ENCODE measurements around the gene MYBPC3. TPM values are rescaled to one million over a fixed set of nuclear protein-coding genes. Genes with fewer than 3 reads are reported as not detected.
A peak's percentile ranks its signal among the peaks of the same experiment; 100 is the strongest.

MYBPC3 gene
- total RNA-seq, 2 donors from 2014 or later = 0.42 TPM; not detected in 1

GRCh38 chr11:47379317-47379716 is 26.8 kb upstream of the MYBPC3 start:
- Histone ChIP-seq H3K27me3 (no peaks in the 10 kb centered on the region), H3K9me3 (no peaks in the 10 kb centered on the region), H3K9ac (ENCODE audit: low read depth in 2 of 2, low read length in 2 of 2) (no peak overlapping the region), H3K36me3 (no peaks in the 10 kb centered on the region), H3K27ac (no peak overlapping the region), H3K4me1 (no peaks in the 10 kb centered on the region), H3K4me3 (no peak overlapping the region)
- no peak for DNase-seq
- intact Hi-C loops (cut with DNase I) = loop anchor here (5.0 to 10.0 kb wide), 2 partner anchors 73 to 475 kb away; no protein-coding TSS in a partner anchor
- TF ChIP-seq CTCF (IDR thresholded peaks at IDR 0.05) = no peak

DNA sequence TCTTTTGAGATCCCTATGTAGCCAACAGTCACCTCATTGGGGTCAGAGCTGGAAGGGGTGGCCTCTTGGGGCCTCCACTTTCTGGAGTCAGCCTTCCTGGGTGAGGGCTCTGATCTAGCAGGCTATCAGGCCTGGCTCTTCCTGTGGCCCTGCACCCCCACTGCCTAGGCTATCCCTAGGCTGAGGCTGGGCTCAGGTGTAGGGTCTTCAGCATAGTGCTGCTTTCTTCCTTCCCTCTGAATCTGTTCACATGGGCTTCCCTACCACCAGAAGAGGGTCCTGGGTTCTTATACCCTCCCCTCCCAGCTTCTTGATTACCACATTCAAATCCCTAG is 26.3 kb upstream of the MYBPC3 start:
- peak overlapping the region in 1 of 2 donors; percentile 33 for H3K9ac ChIP-seq (ENCODE audit: low read depth in 2 of 2, low read length in 2 of 2)
- H3K27me3 ChIP-seq = no peaks in the 10 kb centered on the region
- no peaks in the 10 kb centered on the region for H3K4me1 ChIP-seq
- no peak for TF ChIP-seq CTCF (IDR thresholded peaks at IDR 0.05)
- H3K36me3 ChIP-seq = no peaks in the 10 kb centered on the region
- intact Hi-C loops (cut with DNase I) = loop anchor here (5.0 to 10.0 kb wide), 2 partner anchors 73 to 476 kb away; no protein-coding TSS in a partner anchor
- H3K27ac ChIP-seq = peak overlapping the region; percentile 37
- DNase-seq = no peak
- H3K4me3 ChIP-seq = no peak overlapping the region
- H3K9me3 ChIP-seq = no peaks in the 10 kb centered on the region

- H3K36me3 ChIP-seq = no peaks in the 10 kb centered on the region
- no peaks in the 10 kb centered on the region for H3K9me3 ChIP-seq
- no peaks in the 10 kb centered on the region for H3K27me3 ChIP-seq
- H3K4me3 ChIP-seq = peak within 1 kb of the TSS; percentile 30
- H3K4me1 ChIP-seq = no peaks in the 10 kb centered on the region
- DNase-seq = peak; percentile 49
- TF ChIP-seq CTCF (IDR thresholded peaks at IDR 0.05) = no peak
- H3K27ac ChIP-seq = peak within 1 kb of the TSS; percentile 55
- H3K9ac ChIP-seq (ENCODE audit: low read depth in 2 of 2, low read length in 2 of 2) = peak within 1 kb of the TSS; percentile 31 to 68
- intact Hi-C loops (cut with DNase I) = loop anchor here (5.0 to 10.0 kb wide), 2 partner anchors 74 to 477 kb away; no protein-coding TSS in a partner anchor
These were observed 25.7 kb upstream of the MYBPC3 start, which contains the start of gene SPI1 for GRCh38 chr11:47378010-47378835. Gene SPI1, minus strand, starts transcription at chr11:47378547. Its CDS starts 194 bp downstream, at chr11:47378353.

- no peak for DNase-seq
- Histone ChIP-seq H3K27ac (peak overlapping the region; percentile 55), H3K9me3 (no peaks in the 10 kb centered on the region), H3K27me3 (no peaks in the 10 kb centered on the region), H3K9ac (ENCODE audit: low read depth in 2 of 2, low read length in 2 of 2) (peak overlapping the region; percentile 31 to 68), H3K36me3 (no peaks in the 10 kb centered on the region), H3K4me1 (no peaks in the 10 kb centered on the region), H3K4me3 (peak overlapping the region; percentile 30)
- no peak for TF ChIP-seq CTCF (IDR thresholded peaks at IDR 0.05)
- intact Hi-C loops (cut with DNase I) = loop anchor here (5.0 to 10.0 kb wide), 2 partner anchors 75 to 477 kb away; no protein-coding TSS in a partner anchor
These were observed 25.1 kb upstream of the MYBPC3 start for GRCh38 chr11:47377571-47378009.

DNA sequence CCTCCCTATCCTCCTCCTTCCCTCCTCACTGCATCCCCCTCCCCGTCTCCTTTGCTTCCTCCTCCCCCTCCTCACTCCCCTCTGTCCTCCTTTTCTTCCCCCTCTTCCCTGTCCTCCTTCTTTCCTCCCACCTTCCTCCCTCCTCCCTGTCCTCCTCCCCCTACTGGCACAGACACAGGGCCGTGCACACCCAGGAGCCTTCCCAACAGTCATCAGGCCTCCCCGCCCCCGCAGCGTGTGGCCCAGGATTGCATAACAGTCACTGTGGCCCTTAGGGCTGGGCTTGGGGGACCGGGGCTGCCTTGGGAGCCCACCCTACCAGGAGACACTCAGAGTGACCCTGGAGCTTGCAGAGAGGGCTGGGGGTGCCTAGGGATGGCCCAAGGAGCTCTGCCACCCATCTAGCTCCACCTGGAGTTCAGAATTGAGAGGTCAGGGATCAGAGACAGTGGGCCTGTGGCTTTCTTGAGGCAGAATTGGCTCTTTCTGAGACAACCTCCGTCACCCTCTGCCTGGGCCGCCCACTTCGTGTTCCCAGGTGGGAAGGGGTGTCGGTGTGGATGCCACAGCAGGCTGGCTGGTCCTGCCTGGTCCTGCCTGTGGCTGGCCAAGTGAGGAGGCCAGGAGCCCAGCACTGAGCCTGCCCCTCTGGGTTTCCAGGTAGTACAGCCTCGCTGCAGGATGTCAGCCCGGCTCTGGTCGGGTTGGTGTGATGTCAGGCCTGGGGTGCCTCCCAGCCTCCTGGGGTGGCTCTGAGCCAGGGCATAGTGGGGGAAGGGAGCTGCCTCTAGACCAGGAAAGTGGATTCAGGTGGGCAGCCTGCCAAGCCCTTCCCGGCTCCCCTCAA is 24.2 kb upstream of the MYBPC3 start:
- H3K9ac ChIP-seq (ENCODE audit: low read depth in 2 of 2, low read length in 2 of 2) = peak overlapping the region; percentile 8 to 44
- peak overlapping the region; percentile 55 for H3K27ac ChIP-seq

More for the DNA sequence above, 24.2 kb upstream of the MYBPC3 start:
- TF ChIP-seq CTCF (IDR thresholded peaks at IDR 0.05) = no peak
- no peaks in the 10 kb centered on the region for H3K9me3 ChIP-seq
- H3K36me3 ChIP-seq = no peaks in the 10 kb centered on the region
- no peaks in the 10 kb centered on the region for H3K27me3 ChIP-seq
- no peaks in the 10 kb centered on the region for H3K4me1 ChIP-seq
- intact Hi-C loops (cut with DNase I) = loop anchor here (5.0 to 10.0 kb wide), 2 partner anchors 76 to 478 kb away; no protein-coding TSS in a partner anchor
- DNase-seq = no peak
- peak overlapping the region; percentile 30 for H3K4me3 ChIP-seq
